ENCODE results near the gene DNAJC15.

Gene DNAJC15

GRCh38 chr13:43128504-43128961, 105.1 kb downstream of the DNAJC15 start:
- H3K9me3 Mint-ChIP-seq, result no peaks in the 10 kb centered on the region
- H3K4me1 Mint-ChIP-seq (ENCODE audit: low read depth), result peaks cover 11% of the 10 kb centered on the region
- H3K27ac Mint-ChIP-seq, result no peak overlapping the region
- H3K27me3 Mint-ChIP-seq, result peaks cover 2% of the 10 kb centered on the region
- no peak for DNase-seq
- H3K4me3 Mint-ChIP-seq, result no peak overlapping the region
- H3K36me3 Mint-ChIP-seq (ENCODE audit: low read depth), result no peaks in the 10 kb centered on the region

- Mint-ChIP-seq H3K36me3 (ENCODE audit: low read depth) (no peaks in the 10 kb centered on the region), H3K4me1 (ENCODE audit: low read depth) (peaks cover 11% of the 10 kb centered on the region), H3K4me3 (no peak overlapping the region), H3K27ac (no peak overlapping the region), H3K9me3 (no peaks in the 10 kb centered on the region), H3K27me3 (peaks cover 2% of the 10 kb centered on the region)
- DNase-seq, result no peak
Measured at GRCh38 chr13:43129066-43129465, 105.7 kb downstream of the DNAJC15 start.

GRCh38 chr13:43129511-43130110, 106.2 kb downstream of the DNAJC15 start:
- Mint-ChIP-seq H3K4me1 (ENCODE audit: low read depth) (peaks cover 11% of the 10 kb centered on the region), H3K27me3 (no peaks in the 10 kb centered on the region), H3K4me3 (no peak overlapping the region), H3K36me3 (ENCODE audit: low read depth) (no peaks in the 10 kb centered on the region), H3K9me3 (no peaks in the 10 kb centered on the region), H3K27ac (no peak overlapping the region)
- DNase-seq, result no peak

DNA sequence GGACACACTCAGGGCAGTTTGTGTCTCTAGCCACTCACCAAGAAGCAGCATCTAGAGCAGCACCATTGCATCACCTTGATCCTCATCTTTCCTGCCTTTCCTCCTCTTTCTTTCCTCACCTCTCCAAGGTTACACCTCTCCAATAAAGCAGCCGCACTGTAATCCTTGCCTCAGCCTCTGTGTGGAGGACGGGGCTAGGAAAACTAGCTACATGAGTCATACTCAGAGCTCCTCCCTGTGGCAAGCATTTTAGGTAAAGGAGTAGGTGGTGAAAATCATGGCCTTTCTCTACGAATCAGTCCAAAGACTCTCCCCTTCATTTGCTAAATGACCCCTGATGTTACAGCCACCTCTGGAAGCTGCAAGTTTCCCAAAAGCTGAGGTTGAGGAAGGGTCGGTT, 108.9 kb downstream of the DNAJC15 start:
- no peak for DNase-seq
- Mint-ChIP-seq H3K36me3 (ENCODE audit: low read depth) (no peaks in the 10 kb centered on the region), H3K27ac (no peak overlapping the region), H3K4me3 (no peak overlapping the region), H3K4me1 (ENCODE audit: low read depth) (peaks cover 11% of the 10 kb centered on the region), H3K9me3 (no peaks in the 10 kb centered on the region), H3K27me3 (peaks cover 4% of the 10 kb centered on the region)

DNA sequence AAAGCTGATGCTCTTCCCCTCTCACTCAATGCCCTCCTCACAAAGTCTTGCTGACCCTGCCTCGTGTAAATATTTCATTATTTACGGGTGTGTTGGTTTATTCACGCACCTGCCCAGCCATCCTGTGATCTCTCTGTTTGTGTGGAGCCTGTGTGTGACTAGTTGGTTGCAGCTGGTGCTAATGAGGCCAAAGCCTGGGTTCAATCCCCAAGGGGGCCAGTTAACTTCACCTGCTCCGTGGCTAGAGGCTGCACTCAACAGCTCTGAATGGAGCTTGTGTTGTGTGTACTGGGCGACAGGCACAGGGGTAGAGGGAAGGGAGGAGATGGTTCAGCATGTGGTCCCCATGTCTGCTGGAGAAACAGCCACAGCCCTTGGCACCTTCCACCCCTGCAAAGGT, 109.5 kb downstream of the DNAJC15 start:
- Mint-ChIP-seq H3K27ac (no peak overlapping the region), H3K4me3 (no peak overlapping the region), H3K27me3 (peaks cover 4% of the 10 kb centered on the region), H3K36me3 (ENCODE audit: low read depth) (no peaks in the 10 kb centered on the region), H3K4me1 (ENCODE audit: low read depth) (peaks cover 5% of the 10 kb centered on the region), H3K9me3 (no peaks in the 10 kb centered on the region)
- no peak for DNase-seq

- Mint-ChIP-seq H3K36me3 (ENCODE audit: low read depth) (no peaks in the 10 kb centered on the region), H3K4me1 (ENCODE audit: low read depth) (no peaks in the 10 kb centered on the region), H3K9me3 (no peaks in the 10 kb centered on the region), H3K27ac (no peak overlapping the region), H3K4me3 (no peak overlapping the region), H3K27me3 (peaks cover 4% of the 10 kb centered on the region)
- DNase-seq, result no peak
Measured at GRCh38 chr13:43133792-43134191, 110.4 kb downstream of the DNAJC15 start.

DNA sequence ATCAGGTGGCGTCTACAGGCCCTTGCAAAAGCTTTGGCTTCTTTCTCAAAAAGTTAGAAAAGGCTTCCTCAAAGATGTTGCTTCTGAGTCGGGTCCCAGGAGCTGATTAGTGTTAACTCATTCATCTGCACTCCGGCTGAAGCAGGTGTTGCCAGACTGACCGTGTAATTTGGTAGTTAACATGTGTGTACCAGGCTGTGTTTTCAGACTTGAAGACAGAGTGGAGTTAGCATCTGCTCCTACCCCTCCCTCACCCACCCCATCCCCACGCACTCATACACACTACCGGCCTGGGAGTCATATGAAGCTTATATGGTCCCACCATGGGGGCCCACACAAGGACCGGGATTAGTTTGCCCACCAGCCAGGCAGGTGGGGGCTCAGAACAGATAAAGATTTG, 111.5 kb downstream of the DNAJC15 start:
- no peaks in the 10 kb centered on the region for H3K9me3 Mint-ChIP-seq

GRCh38 chr13:43135516-43135915, 112.1 kb downstream of the DNAJC15 start:
- Mint-ChIP-seq H3K36me3 (ENCODE audit: low read depth) (no peaks in the 10 kb centered on the region), H3K4me3 (no peak overlapping the region), H3K4me1 (ENCODE audit: low read depth) (no peaks in the 10 kb centered on the region), H3K9me3 (no peaks in the 10 kb centered on the region), H3K27me3 (peaks cover 4% of the 10 kb centered on the region), H3K27ac (no peak overlapping the region)
- DNase-seq, result no peak

More for the DNA sequence above, 111.5 kb downstream of the DNAJC15 start:
- Mint-ChIP-seq H3K27ac (no peak overlapping the region), H3K27me3 (peaks cover 4% of the 10 kb centered on the region), H3K4me3 (no peak overlapping the region), H3K36me3 (ENCODE audit: low read depth) (no peaks in the 10 kb centered on the region), H3K4me1 (ENCODE audit: low read depth) (no peaks in the 10 kb centered on the region)
- DNase-seq, result no peak

- peaks cover 4% of the 10 kb centered on the region for H3K27me3 Mint-ChIP-seq
- no peaks in the 10 kb centered on the region for H3K9me3 Mint-ChIP-seq
- H3K36me3 Mint-ChIP-seq (ENCODE audit: low read depth), result no peaks in the 10 kb centered on the region
- no peak for DNase-seq
- H3K4me3 Mint-ChIP-seq, result no peak overlapping the region
- H3K4me1 Mint-ChIP-seq (ENCODE audit: low read depth), result no peaks in the 10 kb centered on the region
- H3K27ac Mint-ChIP-seq, result no peak overlapping the region
Measured at GRCh38 chr13:43136920-43137575, 113.7 kb downstream of the DNAJC15 start.

- no peak overlapping the region for H3K27ac Mint-ChIP-seq
- H3K4me1 Mint-ChIP-seq (ENCODE audit: low read depth), result no peaks in the 10 kb centered on the region
- H3K36me3 Mint-ChIP-seq (ENCODE audit: low read depth), result no peaks in the 10 kb centered on the region
- no peak for DNase-seq
- no peak overlapping the region for H3K4me3 Mint-ChIP-seq
- no peaks in the 10 kb centered on the region for H3K9me3 Mint-ChIP-seq
- peaks cover 4% of the 10 kb centered on the region for H3K27me3 Mint-ChIP-seq
Measured at GRCh38 chr13:43139211-43139610, 115.8 kb downstream of the DNAJC15 start.

- H3K27me3 Mint-ChIP-seq, result peaks cover 4% of the 10 kb centered on the region
- H3K36me3 Mint-ChIP-seq (ENCODE audit: low read depth), result no peaks in the 10 kb centered on the region
- H3K4me3 Mint-ChIP-seq, result no peak overlapping the region
- H3K4me1 Mint-ChIP-seq (ENCODE audit: low read depth), result no peaks in the 10 kb centered on the region
- H3K27ac Mint-ChIP-seq, result no peak overlapping the region
- no peaks in the 10 kb centered on the region for H3K9me3 Mint-ChIP-seq
- DNase-seq, result no peak
Measured at GRCh38 chr13:43139921-43140320, 116.5 kb downstream of the DNAJC15 start.

DNA sequence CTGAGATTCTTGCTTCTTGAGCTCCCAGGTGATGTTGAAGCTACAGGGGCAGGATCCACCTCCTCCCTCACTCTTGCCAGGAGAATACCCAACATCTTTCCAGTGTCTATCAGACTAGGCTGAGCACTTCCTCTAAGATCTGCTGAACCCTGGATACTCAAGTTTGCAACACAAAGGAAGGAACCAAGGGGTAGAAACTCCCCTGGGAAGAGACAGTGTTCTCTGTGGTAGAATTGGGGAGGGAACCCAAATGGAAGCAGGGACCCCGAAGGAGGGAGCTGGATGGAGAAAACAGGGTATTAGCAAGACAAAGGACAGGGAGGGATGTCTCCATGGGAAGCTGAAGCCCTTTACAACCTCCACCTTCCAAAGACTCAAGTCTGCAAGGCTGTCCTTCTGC, 117.6 kb downstream of the DNAJC15 start:
- no peak for DNase-seq
- no peaks in the 10 kb centered on the region for H3K36me3 Mint-ChIP-seq (ENCODE audit: low read depth)
- H3K9me3 Mint-ChIP-seq, result no peaks in the 10 kb centered on the region
- no peak overlapping the region for H3K4me3 Mint-ChIP-seq
- no peak overlapping the region for H3K27ac Mint-ChIP-seq
- peaks cover 5% of the 10 kb centered on the region for H3K27me3 Mint-ChIP-seq
- no peaks in the 10 kb centered on the region for H3K4me1 Mint-ChIP-seq (ENCODE audit: low read depth)

- no peak overlapping the region for H3K4me3 Mint-ChIP-seq
- no peaks in the 10 kb centered on the region for H3K4me1 Mint-ChIP-seq (ENCODE audit: low read depth)
- DNase-seq, result no peak
- H3K27me3 Mint-ChIP-seq, result peaks cover 11% of the 10 kb centered on the region
- no peaks in the 10 kb centered on the region for H3K9me3 Mint-ChIP-seq
- H3K27ac Mint-ChIP-seq, result no peak overlapping the region
- H3K36me3 Mint-ChIP-seq (ENCODE audit: low read depth), result no peaks in the 10 kb centered on the region
Measured at GRCh38 chr13:43141685-43142084, 118.3 kb downstream of the DNAJC15 start.

GRCh38 chr13:43143591-43143990, 120.2 kb downstream of the DNAJC15 start:
- no peak overlapping the region for H3K4me3 Mint-ChIP-seq
- no peak for DNase-seq
- H3K27me3 Mint-ChIP-seq, result peaks cover 17% of the 10 kb centered on the region
- H3K4me1 Mint-ChIP-seq (ENCODE audit: low read depth), result no peaks in the 10 kb centered on the region
- no peaks in the 10 kb centered on the region for H3K9me3 Mint-ChIP-seq
- no peaks in the 10 kb centered on the region for H3K36me3 Mint-ChIP-seq (ENCODE audit: low read depth)
- no peak overlapping the region for H3K27ac Mint-ChIP-seq

DNA sequence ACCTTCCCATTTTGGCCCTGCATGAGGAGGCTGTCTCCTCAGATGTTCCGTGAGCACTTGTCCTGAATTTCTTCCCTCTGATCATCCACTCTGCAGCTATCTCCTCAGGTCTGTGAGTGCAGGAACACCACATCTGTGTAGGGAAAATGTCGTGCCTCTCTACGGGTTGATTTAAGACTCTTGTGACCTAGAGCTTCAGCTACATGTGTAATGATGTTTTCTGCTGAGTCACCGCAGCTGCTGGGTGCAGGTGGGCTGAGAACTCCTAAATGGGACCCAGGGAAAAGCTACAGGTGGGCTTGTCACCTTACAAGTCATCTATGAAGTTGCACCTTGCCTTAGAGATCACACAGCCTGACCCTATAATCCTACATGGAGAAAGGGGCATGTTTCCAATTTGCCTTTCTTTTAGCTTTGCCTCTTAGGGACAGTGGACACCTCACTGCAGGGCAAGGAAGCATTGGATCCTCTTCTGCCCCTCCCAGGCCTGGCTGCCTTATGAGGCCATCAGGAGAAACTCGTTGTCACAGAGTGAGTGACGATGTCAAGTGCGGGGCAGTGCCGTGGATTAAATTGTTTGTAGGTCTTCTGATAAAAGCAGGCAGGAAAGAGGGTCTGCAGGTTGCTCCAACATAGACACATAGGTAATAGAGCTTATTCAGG, 122.3 kb downstream of the DNAJC15 start:
- Mint-ChIP-seq H3K27ac (no peak overlapping the region), H3K4me3 (no peak overlapping the region), H3K36me3 (ENCODE audit: low read depth) (no peaks in the 10 kb centered on the region), H3K27me3 (peaks cover 17% of the 10 kb centered on the region), H3K4me1 (ENCODE audit: low read depth) (no peaks in the 10 kb centered on the region), H3K9me3 (no peaks in the 10 kb centered on the region)
- DNase-seq, result no peak
